Fibroblast of skin of back (primary cell): ENCODE measurements around the gene PTRHD1.
A peak's percentile ranks its signal among the peaks of the same experiment; 100 is the strongest.

Experiments
- DNase-seq: peaks from one replicate; pipeline ENCODE4 v3.0.0-alpha.2; 2013

PTRHD1 gene

GRCh38 chr2:24830351-24830750, 37.2 kb upstream of the PTRHD1 start:
- peak; percentile 36 for DNase-seq

GRCh38 chr2:24828238-24828996, 35.2 kb upstream of the PTRHD1 start:
- no peak for DNase-seq

- peak; percentile 79 for DNase-seq
These were observed 34.4 kb upstream of the PTRHD1 start for GRCh38 chr2:24827321-24828237.

GRCh38 chr2:24826773-24827145, 33.6 kb upstream of the PTRHD1 start:
- DNase-seq = no peak

- peak; percentile 41 for DNase-seq
These were observed 32.9 kb upstream of the PTRHD1 start for GRCh38 chr2:24825883-24826772.

GRCh38 chr2:24824966-24825882, 32.0 kb upstream of the PTRHD1 start:
- no peak for DNase-seq

GRCh38 chr2:24824071-24824588, 30.9 kb upstream of the PTRHD1 start:
- no peak for DNase-seq

DNA sequence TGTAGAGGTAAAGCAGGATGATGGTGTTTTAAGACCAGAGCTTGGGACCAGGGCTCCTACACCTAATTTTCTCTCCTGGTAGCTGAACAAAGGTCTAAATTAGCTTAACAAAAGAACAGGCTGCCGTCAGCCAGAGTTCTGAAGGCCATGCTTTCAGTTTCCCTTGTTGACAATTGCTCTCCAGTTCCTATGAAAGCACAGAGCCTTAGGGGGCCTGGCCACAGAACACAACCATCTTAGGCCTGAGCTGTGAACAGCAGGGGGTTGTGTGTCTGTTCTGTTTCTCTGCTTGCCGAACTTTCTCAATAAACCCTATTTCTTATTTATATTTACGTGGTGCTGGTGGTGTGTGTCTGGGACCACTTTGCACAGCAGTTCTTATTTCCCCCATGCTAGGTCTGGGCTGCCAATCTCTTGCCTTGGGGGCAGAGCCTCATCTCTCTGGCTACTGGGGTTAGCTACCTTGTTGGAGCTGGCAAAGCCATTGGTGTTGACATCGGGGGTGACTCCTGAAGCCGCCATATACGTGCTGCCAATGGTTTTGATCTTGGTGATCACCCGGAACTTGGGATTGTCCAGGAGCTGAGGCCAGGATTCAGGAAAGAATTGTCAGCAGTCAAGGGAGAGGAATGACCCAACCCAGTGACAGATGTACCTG, 29.0 kb upstream of the PTRHD1 start:
- no peak for DNase-seq

- no peak for DNase-seq
These were observed 28.3 kb upstream of the PTRHD1 start for GRCh38 chr2:24821433-24821891.

- DNase-seq = no peak
These were observed 27.6 kb upstream of the PTRHD1 start for GRCh38 chr2:24820598-24821432.

- DNase-seq = no peak
These were observed 27.0 kb upstream of the PTRHD1 start for GRCh38 chr2:24820175-24820513.

DNA sequence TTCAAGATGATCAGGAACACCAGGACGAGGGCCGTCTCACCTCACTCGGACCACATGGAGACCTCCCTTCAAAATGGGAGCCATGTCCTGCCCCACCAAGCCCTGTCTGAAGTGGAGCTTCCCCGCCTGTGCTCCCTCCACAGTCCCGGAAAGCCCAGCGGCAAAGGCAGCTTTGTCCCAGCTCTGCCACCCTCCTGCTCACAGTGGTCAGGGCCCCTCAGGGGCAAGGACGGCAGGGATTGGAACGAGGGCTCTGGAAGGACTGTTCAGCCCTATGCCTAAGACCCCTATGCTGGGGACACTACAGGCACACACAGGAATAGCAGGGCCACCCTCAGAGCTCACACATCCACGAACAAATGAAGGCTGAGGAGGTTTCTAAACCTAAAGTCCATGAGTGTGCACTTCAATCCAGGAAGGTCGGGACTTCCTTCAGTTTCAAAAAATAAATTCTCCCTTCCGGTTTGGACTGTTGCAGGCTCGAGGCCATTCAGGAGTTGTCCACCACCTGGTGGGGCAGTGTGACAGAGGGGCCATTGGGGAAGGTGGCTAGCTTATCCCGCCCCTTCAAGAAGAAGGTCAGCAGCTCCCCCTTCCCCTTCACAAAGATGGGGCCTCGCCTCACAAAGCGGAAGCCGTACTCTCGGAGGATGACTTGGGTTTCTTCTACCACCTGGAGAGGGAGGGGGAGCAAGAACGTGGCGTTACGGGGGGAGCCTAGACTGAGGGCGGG, 26.4 kb upstream of the PTRHD1 start:
- no peak for DNase-seq

DNA sequence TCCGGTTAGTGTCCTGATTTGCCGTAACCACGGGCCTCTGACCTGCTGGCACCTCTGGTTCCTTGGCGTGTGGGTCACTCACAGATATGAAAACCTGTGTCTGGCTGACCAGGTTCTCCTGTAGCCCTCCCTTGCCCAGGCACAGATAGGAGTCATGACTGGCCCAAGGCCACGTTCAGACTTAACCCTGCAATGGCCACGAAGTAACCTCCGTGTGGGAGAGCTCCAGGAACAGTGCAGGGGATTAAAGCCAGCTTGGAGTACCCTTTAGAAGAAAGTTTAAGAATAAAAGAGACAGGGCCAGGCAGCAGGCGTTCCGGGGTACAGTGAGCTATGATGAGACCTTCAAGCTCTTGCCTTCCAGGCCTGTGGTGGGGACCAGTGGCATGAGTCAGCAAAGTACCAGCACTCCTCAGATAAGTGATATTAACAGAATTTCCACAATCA, 25.6 kb upstream of the PTRHD1 start:
- DNase-seq = no peak

DNA sequence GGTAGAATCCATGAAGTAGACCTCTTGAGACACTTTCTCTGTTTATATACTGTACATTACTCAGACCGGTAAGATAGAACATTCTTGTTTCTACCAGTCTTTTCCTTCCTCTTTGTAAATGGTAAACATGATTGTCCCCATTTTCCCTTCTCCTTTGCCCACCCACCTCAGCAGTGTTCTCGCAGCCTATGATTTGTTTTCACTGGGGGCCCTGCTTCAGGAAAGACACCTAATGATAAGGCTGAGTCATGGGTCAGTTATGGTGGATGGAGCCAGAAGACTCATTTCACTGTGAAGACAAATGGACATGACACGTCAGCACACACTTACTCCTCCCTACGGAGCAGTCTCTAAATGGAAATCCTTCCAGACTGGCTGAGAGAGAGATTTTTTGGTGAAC, 23.7 kb upstream of the PTRHD1 start:
- DNase-seq = peak; percentile 72

DNA sequence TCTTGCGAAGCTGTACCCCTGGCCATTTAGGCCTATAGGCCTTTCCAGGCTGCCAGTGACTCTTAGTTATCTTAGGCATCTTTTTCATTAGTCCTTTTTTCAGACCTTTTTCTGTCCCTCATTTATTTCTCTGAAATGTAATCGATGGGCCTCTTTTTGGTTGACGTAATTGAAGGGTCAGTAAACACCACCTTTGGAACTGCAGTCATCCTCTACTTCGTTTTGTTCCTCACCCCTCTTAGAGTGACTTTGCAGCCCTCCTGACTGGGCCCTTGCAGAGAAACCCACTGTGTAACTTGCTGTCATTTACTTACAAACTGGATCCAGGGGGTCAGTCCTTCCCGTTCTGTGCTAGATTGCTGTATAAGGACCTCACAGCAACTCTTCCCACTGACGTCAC, 23.2 kb upstream of the PTRHD1 start:
- no peak for DNase-seq

DNA sequence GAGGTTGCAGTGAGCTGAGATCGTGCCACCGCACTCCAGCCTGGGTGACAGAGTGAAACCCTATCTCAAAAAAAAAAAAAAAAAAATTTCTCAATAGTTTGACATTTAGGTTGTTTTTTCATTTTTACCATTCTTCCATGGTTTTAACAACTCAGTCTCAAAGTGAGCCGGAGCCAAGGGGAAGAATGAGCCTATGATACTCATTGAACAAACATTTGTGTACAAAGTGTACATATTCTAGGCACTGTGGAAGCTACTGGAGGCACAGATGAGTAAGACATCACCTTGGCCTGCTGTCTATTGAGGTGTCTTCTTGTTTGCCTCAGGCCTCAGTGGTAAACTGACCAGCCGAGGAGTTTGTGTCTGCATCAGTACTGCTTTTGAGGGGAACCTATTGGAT, 22.0 kb upstream of the PTRHD1 start:
- no peak for DNase-seq

DNA sequence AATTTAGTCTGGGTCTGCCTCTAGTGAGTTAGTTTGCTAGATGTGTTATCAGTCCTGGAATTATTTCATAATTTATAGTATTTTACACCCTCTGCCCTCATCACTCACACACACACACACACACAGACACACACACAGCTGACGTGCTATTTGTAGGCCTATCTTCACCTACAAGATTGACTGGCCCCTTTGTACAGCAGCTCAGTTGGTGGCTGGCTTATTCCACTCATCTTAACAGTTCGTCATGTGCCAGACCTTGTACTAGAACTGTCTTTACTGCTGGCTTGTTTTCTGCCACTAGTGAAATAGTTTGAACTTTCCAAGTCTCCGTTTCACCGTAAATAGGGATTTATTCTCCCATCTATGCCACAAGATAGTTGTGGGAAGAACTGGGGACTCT, 21.3 kb upstream of the PTRHD1 start:
- DNase-seq = no peak

DNA sequence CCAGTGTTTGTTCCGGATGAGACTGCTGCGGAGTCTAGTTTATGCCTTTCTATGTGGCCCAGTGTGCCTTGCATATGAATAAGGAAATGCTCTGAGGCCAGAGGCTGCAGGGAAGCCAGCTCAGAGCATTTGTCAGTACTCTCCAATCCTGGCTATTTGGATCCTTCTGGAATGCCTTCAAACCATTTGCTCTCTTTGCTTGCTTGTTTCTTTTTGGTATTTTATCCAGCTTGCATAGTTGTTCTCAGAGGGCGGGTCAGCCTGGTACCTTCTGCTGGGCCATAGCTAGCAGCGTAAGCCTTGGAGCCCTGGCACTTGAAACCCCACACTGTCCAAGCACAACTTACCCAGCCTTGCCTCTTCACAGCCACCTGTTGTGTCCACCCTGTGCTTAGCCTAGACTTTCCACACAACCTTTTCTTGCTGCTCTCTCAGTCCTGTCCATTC, 20.5 kb upstream of the PTRHD1 start:
- no peak for DNase-seq
